Prostate gland (tissue), 2 donors: ENCODE results near the gene NCOA7.

Experiments used
- POLR2A ChIP-seq: fragments of 450-650 bp; IDR thresholded peaks from one replicate; pipeline ENCODE4 v1.6.1; 2016; ENCODE audit warnings: antibody characterized with exemption, mild to moderate bottlenecking
- POLR2AphosphoS5 ChIP-seq: sonication (generic); formaldehyde crosslinking; IDR thresholded peaks from one replicate; pipeline ENCODE4 v1.6.1; 2017; ENCODE audit warnings: antibody characterized with exemption
- TF ChIP-seq, protein P1 (sequence below), 4 experiments: fragments of 200-600 bp in 2 of 4; fragments of 450-650 bp in 2 of 4; sonication (generic) in 2 of 4; IDR thresholded peaks; 1 replicate in 3 of 4; 2 replicates in 1 of 4; pipeline ENCODE4 v1.5.1; 2016 to 2019; ENCODE audit warnings: antibody characterized with exemption in 4 of 4, mild to moderate bottlenecking in 2 of 4, moderate library complexity in 2 of 4

DNA sequence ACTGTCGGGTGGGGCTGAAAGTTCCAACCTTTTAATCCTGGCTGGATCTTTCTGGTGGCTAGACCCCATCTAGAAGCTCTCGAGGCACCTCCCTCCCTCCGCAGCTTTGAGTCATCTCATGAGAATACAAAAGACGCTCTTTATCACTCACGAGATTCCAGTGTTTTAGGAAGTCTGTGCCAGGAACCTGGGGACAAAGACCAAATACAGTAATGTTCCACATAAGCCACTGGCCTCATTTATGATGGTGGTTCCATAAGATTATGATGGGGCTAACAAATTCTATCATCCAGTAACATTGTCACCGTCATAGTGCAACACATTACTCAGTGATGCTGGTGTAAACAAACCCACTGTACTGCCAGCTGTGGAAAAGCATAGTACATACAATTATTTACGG is 48.7 kb downstream of the NCOA7 start:
- TF ChIP-seq, protein P1, sequence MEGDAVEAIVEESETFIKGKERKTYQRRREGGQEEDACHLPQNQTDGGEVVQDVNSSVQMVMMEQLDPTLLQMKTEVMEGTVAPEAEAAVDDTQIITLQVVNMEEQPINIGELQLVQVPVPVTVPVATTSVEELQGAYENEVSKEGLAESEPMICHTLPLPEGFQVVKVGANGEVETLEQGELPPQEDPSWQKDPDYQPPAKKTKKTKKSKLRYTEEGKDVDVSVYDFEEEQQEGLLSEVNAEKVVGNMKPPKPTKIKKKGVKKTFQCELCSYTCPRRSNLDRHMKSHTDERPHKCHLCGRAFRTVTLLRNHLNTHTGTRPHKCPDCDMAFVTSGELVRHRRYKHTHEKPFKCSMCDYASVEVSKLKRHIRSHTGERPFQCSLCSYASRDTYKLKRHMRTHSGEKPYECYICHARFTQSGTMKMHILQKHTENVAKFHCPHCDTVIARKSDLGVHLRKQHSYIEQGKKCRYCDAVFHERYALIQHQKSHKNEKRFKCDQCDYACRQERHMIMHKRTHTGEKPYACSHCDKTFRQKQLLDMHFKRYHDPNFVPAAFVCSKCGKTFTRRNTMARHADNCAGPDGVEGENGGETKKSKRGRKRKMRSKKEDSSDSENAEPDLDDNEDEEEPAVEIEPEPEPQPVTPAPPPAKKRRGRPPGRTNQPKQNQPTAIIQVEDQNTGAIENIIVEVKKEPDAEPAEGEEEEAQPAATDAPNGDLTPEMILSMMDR (IDR thresholded peaks at IDR 0.05) = no peak
- TF ChIP-seq POLR2A (no peak), POLR2AphosphoS5 (no peak)
